ENCODE measurements around the gene PI16.

GRCh38 chr6:36968266-36968977 is 13.9 kb downstream of the PI16 start:
- TF ChIP-seq EP300 (IDR thresholded peaks at IDR 0.05; ENCODE audit: borderline replicate concordance) (no peak), CEBPB (IDR thresholded peaks at IDR 0.05) (no peak), REST (IDR thresholded peaks at IDR 0.05; ENCODE audit: low read depth) (no peak)
